HG02588 (cell line): ENCODE measurements around the gene CACNA1I.

Experiments
- ATAC-seq: cut with Tn5 transposase; IDR thresholded peaks from one replicate; pipeline ENCODE4 v1.9.1; 2021; ENCODE audit warnings: mild to moderate bottlenecking, moderate library complexity; ENCODE audit not compliant: unreplicated experiment

CACNA1I gene

GRCh38 chr22:39595622-39596172 is 25.1 kb downstream of the CACNA1I start:
- no peak for ATAC-seq

DNA sequence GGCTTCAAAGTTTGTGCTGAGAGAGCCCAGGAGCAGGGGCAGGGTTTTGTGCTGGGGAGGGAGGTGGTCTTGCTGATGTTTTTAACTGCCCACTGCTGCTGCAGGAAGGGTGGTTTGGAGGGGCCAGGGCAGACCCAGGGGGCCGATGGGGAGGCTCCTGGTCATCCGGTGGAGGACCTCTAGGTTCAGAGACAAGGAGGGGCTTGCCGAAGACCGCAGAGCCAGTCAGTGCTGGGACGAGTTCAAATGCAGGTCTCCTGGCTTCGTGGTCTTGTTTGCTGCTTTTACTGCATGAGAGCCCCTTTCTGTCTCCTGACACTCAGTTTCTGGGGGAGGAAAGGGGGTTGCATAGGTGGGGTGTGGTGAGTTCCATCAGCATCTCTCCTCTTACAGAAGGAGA is 26.0 kb downstream of the CACNA1I start:
- no peak for ATAC-seq

DNA sequence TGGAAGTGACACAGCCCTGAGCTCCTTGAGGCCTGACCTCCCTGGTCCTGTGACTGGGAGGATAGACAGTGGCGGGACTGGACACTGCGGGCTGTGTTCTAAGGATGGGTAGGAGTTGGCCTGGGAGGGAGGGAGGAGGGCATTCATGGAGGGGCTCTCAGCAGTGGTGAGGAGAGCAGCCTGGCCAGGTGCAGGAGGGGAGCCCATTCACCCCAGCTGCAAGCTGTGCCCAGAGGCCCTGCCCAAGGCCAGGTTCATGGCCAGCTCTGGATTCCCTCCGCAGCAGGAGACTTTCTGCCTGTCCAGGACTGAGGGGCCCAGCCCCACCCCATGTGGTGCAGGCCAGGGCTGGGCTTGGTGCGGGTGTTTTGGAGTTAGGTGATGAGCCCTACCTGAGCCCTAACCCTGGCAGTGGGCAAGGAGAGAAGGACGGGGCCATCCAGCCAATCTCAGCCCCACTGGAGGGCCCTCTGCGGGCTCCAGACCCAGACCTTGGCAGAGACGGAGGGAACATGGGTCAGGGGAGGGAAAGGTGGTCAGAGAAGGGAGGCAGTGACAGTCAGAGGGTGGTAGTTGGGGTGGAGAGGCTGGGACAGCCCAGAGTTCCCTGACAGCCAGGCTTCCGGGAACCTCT is 26.8 kb downstream of the CACNA1I start:
- no peak for ATAC-seq

DNA sequence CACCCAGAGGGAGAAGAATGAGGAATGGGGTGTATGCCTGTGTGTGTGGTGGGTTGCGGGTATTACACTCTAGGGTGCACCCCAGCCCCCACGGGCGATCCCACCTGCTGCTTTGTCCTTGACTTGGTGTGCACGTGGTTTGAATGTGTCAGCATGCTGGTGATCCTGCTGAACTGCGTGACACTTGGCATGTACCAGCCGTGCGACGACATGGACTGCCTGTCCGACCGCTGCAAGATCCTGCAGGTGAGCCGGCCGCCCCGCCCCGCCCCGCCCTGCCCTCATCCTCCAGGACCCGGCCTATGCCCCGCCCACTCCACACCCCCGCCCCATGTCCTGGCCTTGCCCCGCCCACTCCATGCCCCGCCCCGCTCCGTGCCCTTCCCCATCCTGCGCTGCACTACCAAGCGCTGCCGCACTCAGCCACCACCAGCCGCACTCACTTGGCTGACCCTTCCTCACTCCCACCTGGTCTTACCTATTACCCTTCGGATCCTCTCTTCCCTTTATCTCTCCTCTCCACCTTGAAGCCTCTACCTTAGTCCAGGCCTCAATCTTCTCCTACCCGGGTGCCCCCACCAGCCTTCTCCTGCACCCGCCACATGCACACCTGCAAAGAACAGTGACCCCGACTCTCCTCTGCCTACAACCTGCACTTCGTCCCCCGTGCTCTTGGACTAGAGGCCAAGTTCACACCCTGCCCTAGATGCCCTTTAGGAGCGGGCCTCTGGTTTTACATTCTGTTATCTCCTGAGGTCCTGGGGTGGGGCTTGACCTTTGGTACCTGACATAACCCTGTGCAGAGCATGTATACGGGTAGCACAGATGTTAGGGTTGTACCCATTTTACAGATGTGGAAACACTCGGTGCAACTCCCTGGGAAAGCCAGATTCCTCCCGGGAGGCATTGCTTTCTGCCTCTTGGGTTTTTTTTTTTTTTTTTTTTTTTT is 27.7 kb downstream of the CACNA1I start:
- no peak for ATAC-seq

DNA sequence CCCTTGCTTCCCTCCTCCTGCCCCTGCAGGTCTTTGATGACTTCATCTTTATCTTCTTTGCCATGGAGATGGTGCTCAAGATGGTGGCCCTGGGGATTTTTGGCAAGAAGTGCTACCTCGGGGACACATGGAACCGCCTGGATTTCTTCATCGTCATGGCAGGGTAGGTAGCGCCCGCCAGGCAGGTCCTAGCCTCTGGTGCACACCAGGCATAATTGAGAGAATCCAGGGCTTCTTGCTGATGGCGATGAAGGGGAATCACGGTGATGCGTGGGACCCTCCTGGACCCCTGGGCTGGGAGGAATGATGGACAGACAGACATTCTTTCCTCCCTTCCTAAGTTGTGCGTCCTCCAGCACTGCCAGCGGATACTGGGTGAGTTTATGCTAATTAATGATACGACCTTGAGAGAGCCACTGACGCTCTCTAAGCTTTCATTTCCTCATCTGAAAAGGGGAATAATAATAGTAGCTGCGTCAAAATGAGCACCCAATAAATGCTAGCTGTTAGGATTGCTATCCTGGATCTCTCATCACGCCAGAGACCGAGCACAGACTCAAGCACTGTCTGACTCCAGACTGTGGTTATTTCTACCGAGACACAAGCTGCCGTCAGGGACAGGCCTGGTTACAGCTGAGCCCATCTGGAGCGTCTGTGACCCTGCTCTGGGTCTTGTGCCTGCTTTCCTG is 30.1 kb downstream of the CACNA1I start:
- ATAC-seq, result no peak

- ATAC-seq, result no peak
Observed at GRCh38 chr22:39601180-39601535, 30.6 kb downstream of the CACNA1I start.

DNA sequence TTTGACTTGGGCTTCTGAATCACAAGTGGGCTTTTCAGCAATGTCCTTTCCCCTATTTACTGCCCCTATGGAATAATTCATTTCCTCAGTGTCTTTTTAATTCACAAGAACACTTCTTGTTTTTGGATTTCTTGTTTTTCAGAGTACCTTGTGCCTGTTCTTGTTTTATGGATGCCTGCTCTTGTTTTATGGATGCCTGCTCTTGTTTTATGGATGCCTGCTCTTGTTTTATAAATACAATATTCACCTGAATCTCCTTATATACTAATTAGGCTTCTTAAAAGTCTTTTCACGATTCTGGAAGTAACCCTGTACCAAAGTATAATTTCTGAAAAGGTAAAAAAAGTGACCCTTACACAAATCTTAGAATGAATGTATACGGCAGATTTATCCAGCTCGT is 32.8 kb downstream of the CACNA1I start:
- no peak for ATAC-seq

DNA sequence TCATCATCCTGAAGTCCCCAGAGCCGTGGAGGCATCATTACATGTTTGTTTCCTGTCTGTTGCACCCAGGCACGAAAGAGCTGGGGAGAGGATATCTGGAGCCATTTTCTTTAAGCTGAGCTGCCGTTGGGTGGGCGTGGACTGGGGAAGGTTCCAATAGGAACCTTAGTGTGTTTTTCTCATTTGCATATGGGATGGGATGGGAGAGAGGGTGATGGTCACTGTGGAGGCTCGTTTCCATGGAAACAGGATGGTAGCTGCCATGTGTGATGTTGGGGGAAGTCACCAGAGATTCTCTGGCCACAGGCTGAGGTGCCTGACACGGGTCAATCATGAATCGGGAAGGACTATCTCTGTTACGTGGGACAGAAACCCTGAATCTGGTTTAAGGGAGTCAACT is 39.7 kb downstream of the CACNA1I start:
- no peak for ATAC-seq

DNA sequence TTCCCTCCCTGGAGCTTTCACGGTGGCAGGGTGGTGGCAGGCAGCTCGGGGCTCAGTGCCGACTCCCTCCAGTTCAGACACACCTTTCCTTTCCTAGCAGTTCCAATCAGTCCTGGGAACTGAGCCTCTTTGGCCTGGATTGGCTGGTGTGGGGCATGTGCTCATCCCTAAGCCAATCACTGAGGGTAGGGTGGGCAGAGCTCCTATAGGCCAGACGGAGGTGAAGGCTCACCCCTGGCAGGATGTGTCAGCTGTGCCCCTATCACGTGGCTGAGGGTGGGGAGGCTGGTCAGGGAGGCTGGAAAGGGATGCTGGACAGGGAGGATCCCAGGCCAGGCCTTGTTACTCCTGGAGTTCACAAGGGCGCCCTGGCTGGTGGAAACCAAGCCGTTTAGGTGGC is 40.2 kb downstream of the CACNA1I start:
- no peak for ATAC-seq

DNA sequence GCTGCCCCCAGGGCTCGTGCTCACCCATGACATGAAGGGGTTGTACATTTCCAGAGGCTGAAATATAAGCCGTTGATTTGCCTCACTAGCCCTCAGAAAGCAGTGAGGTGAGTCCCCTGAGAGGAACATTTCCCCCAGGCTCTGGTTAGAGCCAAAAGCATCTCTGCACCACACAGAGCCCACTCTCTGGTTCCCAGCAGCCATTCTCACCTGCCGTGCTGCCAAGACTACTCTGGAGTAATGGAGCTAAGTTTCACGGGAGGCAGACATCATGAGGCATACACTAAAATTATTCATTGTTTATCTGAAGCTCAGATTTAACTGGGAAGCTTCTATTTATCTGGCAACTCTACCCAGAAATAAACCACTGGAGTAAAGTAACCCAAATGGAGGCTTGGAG is 40.8 kb downstream of the CACNA1I start:
- no peak for ATAC-seq

DNA sequence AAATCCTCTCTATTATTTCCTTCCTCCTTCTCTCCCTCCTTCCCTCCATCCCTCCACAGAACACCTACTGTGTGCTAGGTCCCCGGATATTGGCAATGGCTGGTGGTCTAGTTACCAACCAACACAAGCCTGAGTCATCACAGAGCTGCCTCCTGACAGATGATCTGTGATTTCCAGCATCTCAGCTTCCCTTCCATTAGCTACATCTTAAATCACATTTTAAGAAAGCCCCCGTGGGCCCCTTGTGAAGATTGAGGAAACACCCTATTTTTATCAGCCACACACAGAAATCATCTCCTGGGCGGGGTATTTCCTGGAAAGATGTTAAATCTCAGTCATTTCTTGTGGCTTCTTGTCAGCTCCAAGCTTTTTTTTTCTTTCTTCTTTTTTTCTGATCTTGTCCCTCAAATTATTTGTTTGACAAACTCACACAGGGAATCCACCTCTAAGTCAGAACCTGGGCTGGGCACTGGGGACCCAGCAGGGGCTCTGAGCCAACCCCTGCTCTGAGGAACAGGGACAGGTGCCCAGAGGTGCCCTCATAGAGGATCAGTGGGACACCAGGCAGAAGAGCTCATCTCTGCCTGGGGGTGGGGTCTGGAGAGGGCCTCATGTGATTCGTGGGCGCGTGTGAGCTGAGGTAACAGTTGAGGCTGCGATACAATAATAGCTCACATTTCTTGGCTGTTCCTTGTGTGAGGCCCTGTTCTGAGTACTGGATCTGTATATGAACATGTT is 42.4 kb downstream of the CACNA1I start:
- no peak for ATAC-seq

GRCh38 chr22:39613549-39613921 is 43.0 kb downstream of the CACNA1I start:
- ATAC-seq, result no peak

GRCh38 chr22:39614442-39614841 is 43.9 kb downstream of the CACNA1I start:
- no peak for ATAC-seq

DNA sequence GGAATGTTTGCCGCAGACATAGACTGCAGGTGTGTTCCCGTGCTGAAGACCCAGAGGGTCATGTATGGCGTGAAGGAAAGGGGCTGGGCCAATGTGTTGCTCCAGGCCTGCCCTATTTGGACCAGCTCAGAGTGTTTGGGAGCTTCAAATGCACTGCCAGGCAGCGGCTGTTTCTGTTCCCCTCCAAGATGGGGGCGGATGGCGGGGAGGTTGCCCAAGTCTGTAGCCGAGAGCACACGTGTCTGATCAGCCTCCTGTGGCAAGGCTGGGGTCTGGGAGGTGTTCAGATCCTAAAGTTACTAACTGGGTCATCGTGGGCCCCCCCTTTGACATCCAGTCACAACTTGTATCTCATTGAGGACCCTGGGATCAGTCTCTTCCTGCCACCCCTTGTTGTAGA is 45.5 kb downstream of the CACNA1I start:
- no peak for ATAC-seq

- no peak for ATAC-seq
Observed at GRCh38 chr22:39616781-39617180, 46.2 kb downstream of the CACNA1I start.

DNA sequence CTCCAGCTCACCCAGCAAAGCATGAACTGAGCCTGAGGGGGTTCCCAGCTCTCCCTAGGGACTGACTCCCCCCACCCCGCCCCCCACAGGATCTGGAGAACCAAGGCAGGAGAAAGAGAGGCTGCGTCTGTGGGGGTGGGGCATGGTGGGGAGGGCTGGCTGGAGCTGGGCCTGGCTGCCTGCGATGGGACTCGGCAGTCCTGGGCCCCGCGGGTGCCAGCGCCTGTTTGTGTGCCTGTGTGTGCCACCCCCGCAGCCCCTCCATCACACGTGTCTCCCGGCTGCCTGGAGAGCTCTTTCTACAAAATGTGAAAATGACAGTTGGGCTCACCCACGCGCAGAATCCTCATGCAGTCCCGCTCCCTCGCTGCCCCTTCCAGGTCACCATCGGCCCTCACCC is 46.8 kb downstream of the CACNA1I start:
- no peak for ATAC-seq

DNA sequence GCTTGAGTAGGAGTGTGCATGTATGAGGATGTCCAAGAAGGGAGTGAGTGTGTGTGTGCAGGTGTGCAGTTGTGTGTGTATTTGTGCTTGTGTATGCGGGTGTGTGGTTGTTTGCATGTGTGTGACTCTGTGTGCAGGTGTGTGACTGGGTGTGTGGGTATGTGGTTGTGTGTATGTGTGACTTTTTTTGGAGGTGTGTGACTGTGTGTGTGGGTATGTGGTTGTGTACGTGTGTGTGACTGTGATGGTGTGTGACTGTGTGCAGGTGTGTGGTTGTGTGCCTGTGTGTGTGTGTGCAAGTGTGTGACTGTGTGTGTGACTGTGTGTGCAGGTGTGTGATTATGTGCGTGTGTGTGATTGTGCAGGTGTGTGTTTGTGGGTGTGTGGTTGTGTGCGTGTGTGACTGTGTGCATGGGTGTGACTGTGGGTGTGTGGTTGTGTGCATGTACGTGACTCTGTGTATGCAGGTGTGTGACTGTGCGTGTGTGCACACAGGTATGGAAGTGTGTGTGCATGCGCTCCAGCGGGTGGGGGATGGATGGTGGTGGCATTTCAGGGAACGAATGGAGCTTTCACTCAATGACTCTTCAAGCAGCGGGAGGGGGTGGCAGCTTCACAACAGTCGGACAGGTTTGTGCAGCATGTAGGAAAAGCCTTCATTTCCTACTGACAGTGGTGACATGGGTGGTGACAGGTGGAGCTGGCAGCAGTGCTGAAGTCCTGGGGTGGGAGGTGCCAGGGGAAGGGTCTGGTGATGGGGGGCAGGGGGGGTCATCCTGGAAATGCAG is 47.6 kb downstream of the CACNA1I start:
- ATAC-seq, result no peak

- ATAC-seq, result no peak
Observed at GRCh38 chr22:39618996-39619530, 48.5 kb downstream of the CACNA1I start.

DNA sequence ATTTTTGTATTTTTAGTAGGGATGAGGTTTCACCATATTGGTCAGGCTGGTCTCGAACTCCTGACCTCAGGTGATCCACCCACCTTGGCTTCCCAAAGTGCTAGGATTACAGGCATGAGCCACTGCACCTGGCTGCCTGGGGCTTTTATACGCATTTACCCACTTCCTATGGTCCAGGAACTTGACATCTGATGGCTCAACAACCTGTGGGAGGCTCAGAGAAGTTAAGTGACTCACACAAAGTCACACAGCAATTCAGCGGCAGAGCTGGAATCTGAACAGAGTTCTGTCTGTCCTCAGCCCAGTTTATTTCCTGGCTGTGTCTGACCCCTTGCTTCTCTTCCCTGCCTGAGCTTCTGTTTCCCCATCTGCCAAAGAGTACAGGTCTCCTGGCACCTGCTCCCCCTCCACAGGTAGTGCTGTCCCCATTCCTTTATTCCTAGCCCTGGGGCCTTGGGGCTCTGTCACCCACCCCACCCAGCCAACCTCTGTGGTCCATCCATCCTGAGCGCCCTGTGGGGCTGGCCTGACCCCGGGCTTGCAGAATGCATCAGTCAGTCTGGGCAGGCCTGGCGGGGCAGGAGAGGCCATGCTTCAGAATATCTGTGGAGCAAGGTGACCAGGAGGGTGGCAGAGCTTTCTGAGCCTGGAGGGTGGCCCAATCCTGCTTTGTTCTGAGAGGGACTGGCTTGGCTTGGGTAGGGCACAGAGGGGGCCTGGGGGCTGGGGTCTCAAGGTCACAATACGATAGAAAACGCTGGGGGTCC is 50.6 kb downstream of the CACNA1I start:
- ATAC-seq, result no peak
